ENCODE data around the gene TUBA1C. TPM values are rescaled to one million over a fixed set of nuclear protein-coding genes. Genes with fewer than 3 reads are reported as not detected.

The TUBA1C gene
- total RNA-seq, 2 donors from 2014 or later, result 600 to 684 TPM

GRCh38 chr12:49236423-49236822 is 28.5 kb upstream of the TUBA1C start:
- H3K4me1 Mint-ChIP-seq, result peaks cover 25% of the 10 kb centered on the region

GRCh38 chr12:49243631-49244030 is 21.3 kb upstream of the TUBA1C start:
- Mint-ChIP-seq H3K9me3 (no peaks in the 10 kb centered on the region), H3K4me3 (no peak overlapping the region), H3K36me3 (ENCODE audit: low read depth) (no peaks in the 10 kb centered on the region), H3K27ac (no peak overlapping the region), H3K27me3 (ENCODE audit: insufficient read depth) (no peaks in the 10 kb centered on the region), H3K4me1 (peaks cover 8% of the 10 kb centered on the region)
- H3K9me3 ChIP-seq (ENCODE audit: control insufficient read depth, low read length), result no peaks in the 10 kb centered on the region
- H3K4me1 ChIP-seq (ENCODE audit: control insufficient read depth, insufficient read depth, low read length), result peaks cover 2% of the 10 kb centered on the region
- no peaks in the 10 kb centered on the region for H3K36me3 ChIP-seq (ENCODE audit: control insufficient read depth, insufficient read depth, low read length)
- no peak for TF ChIP-seq CTCF (conservative IDR thresholded peaks at IDR 0.05)
- no peak overlapping the region for H3K27ac ChIP-seq (ENCODE audit: low read depth, low read length)
- no peaks in the 10 kb centered on the region for H3K27me3 ChIP-seq (ENCODE audit: control insufficient read depth, insufficient read depth, low read length, poor library complexity, severe bottlenecking)
- H3K9ac ChIP-seq (ENCODE audit: extremely low read depth, low read length, poor library complexity, severe bottlenecking), result no peak overlapping the region
- no peak overlapping the region for H3K4me3 ChIP-seq (ENCODE audit: low read length)
- no peak for DNase-seq
- 91 to 98% methylated on average over 5 of the region's 5 CpGs for WGBS, 2 experiments (ENCODE audit: insufficient coverage in 1 of 2, insufficient read length in 1 of 2)

More at GRCh38 chr12:49236423-49236822, 28.5 kb upstream of the TUBA1C start:
- no peak for TF ChIP-seq CTCF (conservative IDR thresholded peaks at IDR 0.05)
- Histone ChIP-seq H3K4me1 (ENCODE audit: control insufficient read depth, insufficient read depth, low read length) (peaks cover 11% of the 10 kb centered on the region), H3K27me3 (ENCODE audit: control insufficient read depth, insufficient read depth, low read length, poor library complexity, severe bottlenecking) (peaks cover 25% of the 10 kb centered on the region), H3K9me3 (ENCODE audit: control insufficient read depth, low read length) (no peaks in the 10 kb centered on the region), H3K4me3 (ENCODE audit: low read length) (no peak overlapping the region), H3K36me3 (ENCODE audit: control insufficient read depth, insufficient read depth, low read length) (no peaks in the 10 kb centered on the region), H3K9ac (ENCODE audit: extremely low read depth, low read length, poor library complexity, severe bottlenecking) (no peak overlapping the region), H3K27ac (ENCODE audit: low read depth, low read length) (no peak overlapping the region)
- 94 to 100% methylated on average over 1 of the region's 1 CpG for WGBS, 2 experiments (ENCODE audit: insufficient coverage in 1 of 2, insufficient read length in 1 of 2)
- no peaks in the 10 kb centered on the region for H3K9me3 Mint-ChIP-seq
- no peak overlapping the region for H3K27ac Mint-ChIP-seq
- no peak overlapping the region for H3K4me3 Mint-ChIP-seq
- H3K27me3 Mint-ChIP-seq (ENCODE audit: insufficient read depth), result peaks cover 34% of the 10 kb centered on the region
- DNase-seq, result no peak
- no peaks in the 10 kb centered on the region for H3K36me3 Mint-ChIP-seq (ENCODE audit: low read depth)

GRCh38 chr12:49244176-49244575 is 20.7 kb upstream of the TUBA1C start:
- Histone ChIP-seq H3K9me3 (ENCODE audit: control insufficient read depth, low read length) (no peaks in the 10 kb centered on the region), H3K4me1 (ENCODE audit: control insufficient read depth, insufficient read depth, low read length) (peaks cover 2% of the 10 kb centered on the region), H3K9ac (ENCODE audit: extremely low read depth, low read length, poor library complexity, severe bottlenecking) (no peak overlapping the region), H3K27ac (ENCODE audit: low read depth, low read length) (no peak overlapping the region), H3K27me3 (ENCODE audit: control insufficient read depth, insufficient read depth, low read length, poor library complexity, severe bottlenecking) (no peaks in the 10 kb centered on the region), H3K4me3 (ENCODE audit: low read length) (no peak overlapping the region), H3K36me3 (ENCODE audit: control insufficient read depth, insufficient read depth, low read length) (no peaks in the 10 kb centered on the region)
- no peak for TF ChIP-seq CTCF (conservative IDR thresholded peaks at IDR 0.05)
- Mint-ChIP-seq H3K4me1 (peaks cover 8% of the 10 kb centered on the region), H3K9me3 (no peaks in the 10 kb centered on the region), H3K4me3 (no peak overlapping the region), H3K27ac (no peak overlapping the region), H3K36me3 (ENCODE audit: low read depth) (no peaks in the 10 kb centered on the region), H3K27me3 (ENCODE audit: insufficient read depth) (no peaks in the 10 kb centered on the region)
- 82 to 95% methylated on average over 2 of the region's 2 CpGs for WGBS, 2 experiments (ENCODE audit: insufficient coverage in 1 of 2, insufficient read length in 1 of 2)
- no peak for DNase-seq
